Panc1 (cell line): ENCODE results near the gene WDR1. TPM values are rescaled to one million over a fixed set of nuclear protein-coding genes. Genes with fewer than 3 reads are reported as not detected.

Experiments
- ATAC-seq: fragments of 200-7000 bp; cut with Tn5 transposase; 2 replicates; pipeline ENCODE4 v1.9.1; 2020; ENCODE audit warnings: mild to moderate bottlenecking, moderate library complexity
- BruUV-seq: library from RNA; stranded (reverse); fragments of 400-500 nt; replicated peaks from 2 replicates; lab custom pipeline; 2021; lab: Mats Ljungman, UMichigan
- CTCF ChIA-PET: fragments of 300-600 bp; sonication (Branson Sonifier 250); formaldehyde crosslinking; loops from one replicate; lab custom pipeline; 2022; ENCODE audit warnings: antibody characterized with exemption; lab: Charles Lee
- POLR2A ChIA-PET: fragments of 300-600 bp; sonication (Branson Sonifier 250); formaldehyde crosslinking; loops from one replicate; lab custom pipeline; 2022; ENCODE audit warnings: antibody characterized with exemption; lab: Charles Lee
- DNase-seq: peaks from one replicate; pipeline ENCODE4 v3.0.0-alpha.2; 2010; ENCODE audit warnings: low read depth, low spot score
- H3K27ac ChIP-seq: 2 replicates; pipeline ENCODE4 v1.5.1; 2011; ENCODE audit warnings: mild to moderate bottlenecking, low read length, inconsistent platforms
- H3K27me3 ChIP-seq: fragments of 200-500 bp; sonication (Bioruptor generic); 2 replicates; pipeline ENCODE4 v1.6.0; 2014; ENCODE audit warnings: low read length, inconsistent platforms; ENCODE audit not compliant: control insufficient read depth, insufficient read depth
- H3K36me3 ChIP-seq: fragments of 200-500 bp; sonication (Bioruptor generic); 2 replicates; pipeline ENCODE4 v1.5.1; 2014; ENCODE audit warnings: inconsistent platforms, mild to moderate bottlenecking, low read length, moderate library complexity; ENCODE audit not compliant: control insufficient read depth, insufficient read depth
- H3K4me1 ChIP-seq: 2 replicates; pipeline ENCODE4 v1.5.1; 2011; ENCODE audit warnings: inconsistent platforms, mild to moderate bottlenecking, low read length, moderate library complexity; ENCODE audit not compliant: control insufficient read depth, insufficient read depth
- H3K4me3 ChIP-seq, 2 experiments: 2 replicates each; pipeline ENCODE4 v1.5.1; 2011 to 2012; ENCODE audit warnings: low read depth in 2 of 2, low read length in 2 of 2, mild to moderate bottlenecking in 2 of 2, inconsistent platforms in 1 of 2, moderate library complexity in 1 of 2
- H3K9me3 ChIP-seq: fragments of 200-500 bp; sonication (Bioruptor generic); 2 replicates; pipeline ENCODE4 v1.5.1; 2014; ENCODE audit warnings: low read depth, mild to moderate bottlenecking, inconsistent platforms, low read length, moderate library complexity; ENCODE audit not compliant: control insufficient read depth, insufficient read depth
- POLR2AphosphoS5 ChIP-seq: IDR thresholded peaks from 2 replicates; pipeline ENCODE4 v1.6.1; 2012; ENCODE audit warnings: mild to moderate bottlenecking, low read depth, low read length, moderate library complexity
- REST ChIP-seq, 2 experiments: IDR thresholded peaks; 2 replicates each; pipeline ENCODE4 v1.6.1; 2011 to 2012; ENCODE audit warnings: low read depth in 2 of 2, control low read depth in 1 of 2, low read length in 1 of 2, mild to moderate bottlenecking in 1 of 2, moderate library complexity in 1 of 2; ENCODE audit not compliant: insufficient read depth in 1 of 2
- SIN3A ChIP-seq: IDR thresholded peaks from 2 replicates; pipeline ENCODE4 v1.6.1; 2012; ENCODE audit warnings: low read depth, mild to moderate bottlenecking, low read length, moderate library complexity, borderline replicate concordance; ENCODE audit not compliant: insufficient read depth
- TCF7L2 ChIP-seq: IDR thresholded peaks from 2 replicates; pipeline ENCODE4 v1.6.1; 2011; ENCODE audit warnings: mild to moderate bottlenecking, low read depth, low read length, inconsistent platforms
- in situ Hi-C: cut with HindIII; loops from 2 replicates; pipeline ENCODE4 v1.10.0; 2016; ENCODE audit warnings: low sequenced_read_pairs, low pct_unique_long_range_greater_than_20kb
- intact Hi-C: fragments of 100-400 bp; cut with micrococcal nuclease; formaldehyde crosslinking; loops from one replicate; pipeline ENCODE4 v1.10.0; 2022; ENCODE audit not compliant: unreplicated experiment
- total RNA-seq: library from RNA; stranded (reverse); gene quantifications from one replicate; pipeline ENCODE4 v1.2.1, GENCODE V29; 2021; ENCODE audit not compliant: unreplicated experiment
- TF ChIP-seq, protein P1 (sequence below): fragments of 450-650 bp; IDR thresholded peaks from 2 replicates; pipeline ENCODE4 v1.5.1; 2017; ENCODE audit warnings: mild to moderate bottlenecking

Gene WDR1
- total RNA-seq, 1 experiment from 2014 or later = 260 TPM

DNA sequence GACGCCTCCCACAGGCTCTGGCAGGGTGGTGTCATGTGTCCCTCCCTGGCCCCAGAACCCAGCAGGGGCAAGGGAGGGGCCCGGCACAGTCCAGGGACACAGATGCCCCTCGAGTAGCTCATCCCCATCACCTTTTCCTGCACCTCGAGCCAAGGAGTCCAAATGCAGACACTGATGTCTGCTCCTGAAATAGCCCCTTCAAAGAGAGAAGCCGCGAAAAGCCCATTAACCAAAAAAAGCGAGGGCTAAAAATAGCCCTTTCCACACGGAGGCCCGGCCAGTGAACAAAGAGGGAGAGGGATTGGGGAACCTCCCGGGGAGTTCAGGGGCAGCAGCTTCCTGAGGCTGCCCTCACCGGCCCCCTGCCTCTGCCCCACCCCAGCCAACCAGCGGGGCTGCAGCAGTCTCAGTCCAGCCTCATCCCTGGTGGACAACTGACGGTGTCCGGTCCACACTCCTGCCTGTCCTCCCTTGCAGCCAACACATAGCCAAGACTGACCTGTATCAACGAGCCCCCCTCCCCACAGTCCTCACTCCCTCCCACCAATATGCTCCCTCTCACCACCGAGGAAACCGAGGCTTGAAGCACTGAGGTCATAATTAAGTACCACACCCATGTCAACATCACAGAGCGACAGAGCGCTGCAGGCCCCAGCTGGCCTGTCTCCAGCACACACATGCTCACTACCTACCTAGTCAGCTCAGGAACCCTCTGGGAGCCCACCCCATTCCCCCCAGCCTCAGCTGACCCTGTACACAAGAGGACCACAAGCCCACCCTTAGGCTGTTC, 23.9 kb downstream of the WDR1 start:
- no peak overlapping the region for H3K4me3 ChIP-seq
- H3K27ac ChIP-seq = no peak overlapping the region
- H3K27me3 ChIP-seq = no peaks in the 10 kb centered on the region
- TF ChIP-seq, protein P1, sequence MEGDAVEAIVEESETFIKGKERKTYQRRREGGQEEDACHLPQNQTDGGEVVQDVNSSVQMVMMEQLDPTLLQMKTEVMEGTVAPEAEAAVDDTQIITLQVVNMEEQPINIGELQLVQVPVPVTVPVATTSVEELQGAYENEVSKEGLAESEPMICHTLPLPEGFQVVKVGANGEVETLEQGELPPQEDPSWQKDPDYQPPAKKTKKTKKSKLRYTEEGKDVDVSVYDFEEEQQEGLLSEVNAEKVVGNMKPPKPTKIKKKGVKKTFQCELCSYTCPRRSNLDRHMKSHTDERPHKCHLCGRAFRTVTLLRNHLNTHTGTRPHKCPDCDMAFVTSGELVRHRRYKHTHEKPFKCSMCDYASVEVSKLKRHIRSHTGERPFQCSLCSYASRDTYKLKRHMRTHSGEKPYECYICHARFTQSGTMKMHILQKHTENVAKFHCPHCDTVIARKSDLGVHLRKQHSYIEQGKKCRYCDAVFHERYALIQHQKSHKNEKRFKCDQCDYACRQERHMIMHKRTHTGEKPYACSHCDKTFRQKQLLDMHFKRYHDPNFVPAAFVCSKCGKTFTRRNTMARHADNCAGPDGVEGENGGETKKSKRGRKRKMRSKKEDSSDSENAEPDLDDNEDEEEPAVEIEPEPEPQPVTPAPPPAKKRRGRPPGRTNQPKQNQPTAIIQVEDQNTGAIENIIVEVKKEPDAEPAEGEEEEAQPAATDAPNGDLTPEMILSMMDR = no peak
- TF ChIP-seq POLR2AphosphoS5 (no peak), SIN3A (no peak), REST (IDR thresholded peaks at IDR 0.05; ENCODE audit: insufficient read depth in 1 of 2, low read depth in 2 of 2, low read length in 1 of 2) (no peak), TCF7L2 (no peak)
- ChIA-PET CTCF (no interaction called here), POLR2A (no interaction called here)
- no peaks in the 10 kb centered on the region for H3K9me3 ChIP-seq
- intact Hi-C loops = no loop called here
- no TSS peak for BruUV-seq
- no peak for ATAC-seq
- DNase-seq = no peak
- H3K4me1 ChIP-seq = no peaks in the 10 kb centered on the region
- in situ Hi-C loops = no loop called here
- H3K36me3 ChIP-seq = no peaks in the 10 kb centered on the region; the same call in 1 of the 2 replicates

- no peak for ATAC-seq
- ChIA-PET POLR2A (no interaction called here), CTCF (no interaction called here)
- Histone ChIP-seq H3K4me1 (no peaks in the 10 kb centered on the region), H3K36me3 (no peaks in the 10 kb centered on the region; the same call in 1 of the 2 replicates), H3K27ac (no peak overlapping the region), H3K9me3 (no peaks in the 10 kb centered on the region), H3K27me3 (no peaks in the 10 kb centered on the region), H3K4me3 (no peak overlapping the region)
- TF ChIP-seq TCF7L2 = no peak
- TF ChIP-seq POLR2AphosphoS5 = no peak
- TF ChIP-seq, protein P1 = no peak
- no peak for TF ChIP-seq REST (IDR thresholded peaks at IDR 0.05; ENCODE audit: insufficient read depth in 1 of 2, low read depth in 2 of 2, low read length in 1 of 2)
- no peak for TF ChIP-seq SIN3A
- no peak for DNase-seq
- in situ Hi-C loops = no loop called here
- intact Hi-C loops = no loop called here
- BruUV-seq = no TSS peak
Observed at GRCh38 chr4:10091531-10092181, 24.9 kb downstream of the WDR1 start.
